IMR-90 (cell line): ENCODE results near the gene PCBP3.

Experiments
- BHLHE40 ChIP-seq: fragments of 150-350 bp; IDR thresholded peaks from 2 replicates; pipeline ENCODE4 v1.6.1; 2016; ENCODE audit warnings: mild to moderate bottlenecking, low read depth, low read length
- CEBPB ChIP-seq: IDR thresholded peaks from 2 replicates; pipeline ENCODE4 v1.6.1; 2012; ENCODE audit warnings: low read depth, low read length, improper control_type of control experiment
- FOS ChIP-seq: fragments of 150-350 bp; IDR thresholded peaks from 2 replicates; pipeline ENCODE4 v1.6.1; 2016; ENCODE audit warnings: low read depth, low read length
- MAFK ChIP-seq: IDR thresholded peaks from 2 replicates; pipeline ENCODE4 v1.6.1; 2012; ENCODE audit warnings: low read depth, low read length, improper control_type of control experiment
- MXI1 ChIP-seq: IDR thresholded peaks from 2 replicates; pipeline ENCODE4 v1.6.1; 2012; ENCODE audit warnings: low read depth, mild to moderate bottlenecking, low read length, moderate library complexity, borderline replicate concordance
- NFE2L2 ChIP-seq: fragments of 150-350 bp; IDR thresholded peaks from 2 replicates; pipeline ENCODE4 v1.6.1; 2016; ENCODE audit warnings: low read depth, mild to moderate bottlenecking, low read length
- POLR2A ChIP-seq: IDR thresholded peaks from 2 replicates; pipeline ENCODE4 v1.6.1; 2012; ENCODE audit warnings: mild to moderate bottlenecking, low read depth, low read length
- RAD21 ChIP-seq: IDR thresholded peaks from 2 replicates; pipeline ENCODE4 v1.6.1; 2012; ENCODE audit warnings: low read length, improper control_type of control experiment
- RFX5 ChIP-seq: IDR thresholded peaks from 2 replicates; pipeline ENCODE4 v1.8.0; 2012; ENCODE audit warnings: low read depth, mild to moderate bottlenecking, low read length, moderate library complexity
- SMC3 ChIP-seq: fragments of 150-350 bp; IDR thresholded peaks from 2 replicates; pipeline ENCODE4 v1.6.1; 2016; ENCODE audit warnings: low read depth, mild to moderate bottlenecking, antibody characterized with exemption, low read length, moderate library complexity
- TF ChIP-seq, protein P1 (sequence below): conservative IDR thresholded peaks from 2 replicates; pipeline ENCODE4 v1.5.1; 2012; ENCODE audit warnings: mild to moderate bottlenecking, low read depth, low read length, improper control_type of control experiment
- TF ChIP-seq, protein P2 (sequence below): fragments of 150-350 bp; IDR thresholded peaks from 2 replicates; pipeline ENCODE4 v1.6.1; 2016; ENCODE audit warnings: low read depth, mild to moderate bottlenecking, low read length, moderate library complexity, borderline replicate concordance
- TF ChIP-seq, protein P3 (sequence below): fragments of 150-350 bp; IDR thresholded peaks from 2 replicates; pipeline ENCODE4 v1.6.1; 2017; ENCODE audit warnings: mild to moderate bottlenecking, antibody characterized with exemption, low read length, low read depth

DNA sequence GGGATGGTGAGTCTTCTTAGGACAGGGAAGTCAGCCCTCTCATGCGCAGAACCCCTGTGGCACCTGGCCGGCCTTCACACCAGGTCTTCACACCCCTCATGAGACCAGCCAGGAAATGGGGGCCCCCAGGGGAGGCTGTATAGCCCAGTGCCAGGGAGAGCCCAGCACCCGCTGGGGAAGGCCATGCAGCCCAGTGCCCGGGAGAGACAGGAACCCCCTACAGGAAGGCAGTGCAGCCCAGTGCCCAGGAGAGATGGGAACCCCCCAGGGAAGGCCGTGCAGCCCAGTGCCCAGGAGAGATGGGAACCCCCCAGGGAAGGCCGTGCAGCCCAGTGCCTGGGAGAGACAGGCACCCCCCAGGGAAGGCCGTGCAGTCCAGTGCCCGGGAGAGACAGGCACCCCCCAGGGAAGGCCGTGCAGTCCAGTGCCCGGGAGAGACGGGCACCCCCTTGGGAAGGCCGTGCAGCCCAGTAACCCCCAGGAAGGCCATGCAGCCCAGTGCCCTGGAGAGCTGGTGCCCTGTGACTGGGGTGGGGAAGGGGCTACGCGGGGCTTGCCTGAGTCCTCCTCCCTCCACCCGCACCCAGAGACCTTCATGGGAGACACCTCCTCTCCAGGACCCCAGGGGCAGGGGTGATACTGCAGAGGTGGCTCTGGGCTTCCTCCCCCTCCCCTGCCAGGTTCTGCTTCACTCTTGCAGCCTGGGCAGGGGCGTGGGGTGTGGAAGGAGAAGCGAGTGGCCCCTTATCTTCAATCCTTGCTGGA, 227.5 kb downstream of the PCBP3 start:
- no peak for TF ChIP-seq POLR2A
- TF ChIP-seq, protein P1, sequence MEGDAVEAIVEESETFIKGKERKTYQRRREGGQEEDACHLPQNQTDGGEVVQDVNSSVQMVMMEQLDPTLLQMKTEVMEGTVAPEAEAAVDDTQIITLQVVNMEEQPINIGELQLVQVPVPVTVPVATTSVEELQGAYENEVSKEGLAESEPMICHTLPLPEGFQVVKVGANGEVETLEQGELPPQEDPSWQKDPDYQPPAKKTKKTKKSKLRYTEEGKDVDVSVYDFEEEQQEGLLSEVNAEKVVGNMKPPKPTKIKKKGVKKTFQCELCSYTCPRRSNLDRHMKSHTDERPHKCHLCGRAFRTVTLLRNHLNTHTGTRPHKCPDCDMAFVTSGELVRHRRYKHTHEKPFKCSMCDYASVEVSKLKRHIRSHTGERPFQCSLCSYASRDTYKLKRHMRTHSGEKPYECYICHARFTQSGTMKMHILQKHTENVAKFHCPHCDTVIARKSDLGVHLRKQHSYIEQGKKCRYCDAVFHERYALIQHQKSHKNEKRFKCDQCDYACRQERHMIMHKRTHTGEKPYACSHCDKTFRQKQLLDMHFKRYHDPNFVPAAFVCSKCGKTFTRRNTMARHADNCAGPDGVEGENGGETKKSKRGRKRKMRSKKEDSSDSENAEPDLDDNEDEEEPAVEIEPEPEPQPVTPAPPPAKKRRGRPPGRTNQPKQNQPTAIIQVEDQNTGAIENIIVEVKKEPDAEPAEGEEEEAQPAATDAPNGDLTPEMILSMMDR, result no peak
- TF ChIP-seq, protein P2, sequence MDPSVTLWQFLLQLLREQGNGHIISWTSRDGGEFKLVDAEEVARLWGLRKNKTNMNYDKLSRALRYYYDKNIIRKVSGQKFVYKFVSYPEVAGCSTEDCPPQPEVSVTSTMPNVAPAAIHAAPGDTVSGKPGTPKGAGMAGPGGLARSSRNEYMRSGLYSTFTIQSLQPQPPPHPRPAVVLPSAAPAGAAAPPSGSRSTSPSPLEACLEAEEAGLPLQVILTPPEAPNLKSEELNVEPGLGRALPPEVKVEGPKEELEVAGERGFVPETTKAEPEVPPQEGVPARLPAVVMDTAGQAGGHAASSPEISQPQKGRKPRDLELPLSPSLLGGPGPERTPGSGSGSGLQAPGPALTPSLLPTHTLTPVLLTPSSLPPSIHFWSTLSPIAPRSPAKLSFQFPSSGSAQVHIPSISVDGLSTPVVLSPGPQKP, result no peak
- no peak for TF ChIP-seq CEBPB
- no peak for TF ChIP-seq FOS
- TF ChIP-seq, protein P3, sequence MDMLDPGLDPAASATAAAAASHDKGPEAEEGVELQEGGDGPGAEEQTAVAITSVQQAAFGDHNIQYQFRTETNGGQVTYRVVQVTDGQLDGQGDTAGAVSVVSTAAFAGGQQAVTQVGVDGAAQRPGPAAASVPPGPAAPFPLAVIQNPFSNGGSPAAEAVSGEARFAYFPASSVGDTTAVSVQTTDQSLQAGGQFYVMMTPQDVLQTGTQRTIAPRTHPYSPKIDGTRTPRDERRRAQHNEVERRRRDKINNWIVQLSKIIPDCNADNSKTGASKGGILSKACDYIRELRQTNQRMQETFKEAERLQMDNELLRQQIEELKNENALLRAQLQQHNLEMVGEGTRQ, result no peak
- TF ChIP-seq RFX5, result no peak
- no peak for TF ChIP-seq RAD21
- no peak for TF ChIP-seq MXI1
- TF ChIP-seq MAFK, result no peak
- TF ChIP-seq BHLHE40, result no peak
- TF ChIP-seq SMC3, result no peak
- no peak for TF ChIP-seq NFE2L2
